Upper lobe of left lung (tissue), 6 donors: ENCODE measurements around the gene INIP. TPM values are rescaled to one million over a fixed set of nuclear protein-coding genes. Genes with fewer than 3 reads are reported as not detected.

Experiments used
- ATAC-seq, 2 donors: fragments of 200-7000 bp; cut with Tn5 transposase; one replicate each; pipeline ENCODE4 v1.9.1; 2022; ENCODE audit warnings: mild to moderate bottlenecking in 2 of 2, moderate library complexity in 2 of 2; ENCODE audit not compliant: low FRiP score in 2 of 2
- DNase-seq, 2 donors: peaks; one replicate each; pipeline ENCODE4 v3.0.0-alpha.2; 2019 to 2020
- H3K27ac ChIP-seq, 4 donors: fragments of 200-600 bp; sonication (generic); one replicate each; pipeline ENCODE4 v1.5.1; 2016 to 2019
- H3K27me3 ChIP-seq, 4 donors: fragments of 200-600 bp; sonication (generic); one replicate each; pipeline ENCODE4 v1.5.1; 2017 to 2019
- H3K36me3 ChIP-seq, 4 donors: fragments of 200-600 bp; sonication (generic); one replicate each; pipeline ENCODE4 v1.5.1; 2016 to 2019
- H3K4me1 ChIP-seq, 4 donors: fragments of 200-600 bp; sonication (generic); one replicate each; pipeline ENCODE4 v1.5.1; 2018 to 2019
- H3K4me3 ChIP-seq, 4 donors: fragments of 200-600 bp; sonication (generic); one replicate each; pipeline ENCODE4 v1.5.1; 2017 to 2019; ENCODE audit warnings: mild to moderate bottlenecking in 2 of 4, moderate library complexity in 1 of 4
- H3K9me3 ChIP-seq, 4 donors: fragments of 200-600 bp; sonication (generic); one replicate each; pipeline ENCODE4 v1.5.1; 2018 to 2019
- CTCF ChIP-seq, 6 experiments: fragments of 450-650 bp in 4 of 6; fragments of 200-600 bp in 2 of 6; sonication (generic) in 2 of 6; IDR thresholded peaks; one replicate each; pipeline ENCODE4 v1.5.1; 2016 to 2019; ENCODE audit warnings: antibody characterized with exemption in 6 of 6
- EP300 ChIP-seq, 4 donors: sonication (generic); formaldehyde crosslinking; IDR thresholded peaks; one replicate each; pipeline ENCODE4 v1.5.1; 2017; ENCODE audit warnings: antibody characterized with exemption in 4 of 4, control low read depth in 2 of 4
- POLR2A ChIP-seq, 4 donors: fragments of 450-650 bp; IDR thresholded peaks; one replicate each; pipeline ENCODE4 v1.5.1; 2016 to 2017; ENCODE audit warnings: antibody characterized with exemption in 4 of 4, mild to moderate bottlenecking in 2 of 4
- POLR2AphosphoS5 ChIP-seq, 2 donors: sonication (generic); formaldehyde crosslinking; IDR thresholded peaks; one replicate each; pipeline ENCODE4 v1.5.1; 2017; ENCODE audit warnings: antibody characterized with exemption in 2 of 2
- WGBS, 2 donors: methylation state at CpG; one replicate each; pipeline ENCODE4 v1.1.5; 2017 to 2018; 5-methylcytosine and 5-hydroxymethylcytosine counted together
- total RNA-seq, 6 donors: library from RNA; depleted of rRNA in 4 of 6; stranded (reverse); fragments of >200 nt in 4 of 6; gene quantifications; one replicate each; pipeline versions ENCODE4 v1.1.0 to v1.2.1, GENCODE V29; 2016 to 2021
- donor health status: DM: no; HTN: no; CAD: no; lungs with moderate emphysema.
- donor health status: DM: no; HTN: yes; CAD: no; lungs with severe emphysema.

Gene INIP
- total RNA-seq, 6 donors from 2014 or later: 6.1 to 35.6 (median 19.3) TPM

- DNase-seq (no peak), ATAC-seq (no peak)
- Histone ChIP-seq H3K27me3 (no peaks in the 10 kb centered on the region), H3K4me3 (no peak overlapping the region), H3K4me1 (no peaks in the 10 kb centered on the region), H3K36me3 (no peaks in the 10 kb centered on the region), H3K9me3 (peaks cover 0 to 7% (median 2%) of the 10 kb centered on the region in 4 donors), H3K27ac (no peak overlapping the region)
- 96 to 98% methylated on average over 3 of the region's 3 CpGs for WGBS, 2 donors
- TF ChIP-seq POLR2A (IDR thresholded peaks at IDR 0.05) (no peak), CTCF (IDR thresholded peaks at IDR 0.05) (no peak), EP300 (IDR thresholded peaks at IDR 0.05) (no peak), POLR2AphosphoS5 (IDR thresholded peaks at IDR 0.05) (no peak)
Observed at GRCh38 chr9:112647596-112647995, 70.3 kb downstream of the INIP start.

- Histone ChIP-seq H3K36me3 (no peaks in the 10 kb centered on the region), H3K4me3 (no peak overlapping the region), H3K9me3 (peaks cover 0 to 17% (median 5%) of the 10 kb centered on the region in 4 donors), H3K27ac (no peak overlapping the region), H3K27me3 (no peaks in the 10 kb centered on the region), H3K4me1 (no peaks in the 10 kb centered on the region)
- DNase-seq (no peak), ATAC-seq (no peak)
- TF ChIP-seq EP300 (IDR thresholded peaks at IDR 0.05) (no peak), POLR2AphosphoS5 (IDR thresholded peaks at IDR 0.05) (no peak), POLR2A (IDR thresholded peaks at IDR 0.05) (no peak), CTCF (IDR thresholded peaks at IDR 0.05) (no peak)
- WGBS, 2 donors: 82 to 86% methylated on average over 3 of the region's 3 CpGs
Observed at GRCh38 chr9:112642126-112642525, 75.8 kb downstream of the INIP start.

- 91 to 93% methylated on average over 4 of the region's 4 CpGs for WGBS, 2 donors
- no peak for DNase-seq
- H3K4me3 ChIP-seq: no peak overlapping the region
- H3K4me1 ChIP-seq: no peaks in the 10 kb centered on the region
- no peak overlapping the region for H3K27ac ChIP-seq
- no peaks in the 10 kb centered on the region for H3K36me3 ChIP-seq
- H3K9me3 ChIP-seq: peaks cover 0 to 17% (median 5%) of the 10 kb centered on the region in 4 donors
- TF ChIP-seq POLR2A (IDR thresholded peaks at IDR 0.05): no peak
- H3K27me3 ChIP-seq: no peaks in the 10 kb centered on the region
- ATAC-seq: no peak
Observed at GRCh38 chr9:112640311-112640710, 77.6 kb downstream of the INIP start.

Other genes with a start within 250 kb of the INIP start
- 10 to 100 TPM in 5 of 6 donors, 1 to 10 TPM in 1; 9.2 to 21.1 (median 14.2) TPM for gene KIAA1958, start 231.3 kb downstream of the INIP start, total RNA-seq
- 10 to 100 TPM; 46.9 to 80.1 (median 72.2) TPM for gene SNX30, start 32.6 kb upstream of the INIP start, total RNA-seq
- gene SLC46A2, start 172.8 kb upstream of the INIP start, total RNA-seq: 10 to 100 TPM in 5 of 6 donors, 1 to 10 TPM in 1; 9.1 to 23.6 (median 14.8) TPM